ENCODE data around the gene NUBP2.

The NUBP2 gene

DNA sequence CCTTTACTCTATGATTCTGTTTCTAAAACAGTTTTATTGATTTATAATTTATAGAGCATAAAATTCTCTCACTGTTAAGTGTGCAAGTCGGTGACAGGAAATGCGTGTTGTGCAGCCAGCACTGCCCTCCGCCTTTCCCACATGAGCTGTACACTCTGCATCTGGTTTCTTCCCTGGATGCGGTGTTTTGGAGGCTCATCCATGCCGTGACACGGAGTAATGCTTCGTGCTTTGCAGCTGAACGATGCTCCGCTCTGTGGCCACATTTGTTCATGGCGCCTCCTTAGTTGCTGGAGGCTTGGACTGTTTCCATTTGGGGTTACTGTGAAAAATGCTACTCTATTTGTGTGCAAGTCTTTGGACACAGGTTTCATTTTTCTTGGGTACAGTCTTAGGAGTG is 17.9 kb downstream of the NUBP2 start:
- H3K36me3 ChIP-seq (ENCODE audit: control insufficient read depth, insufficient read depth, low read length) = no peaks in the 10 kb centered on the region
- no peak overlapping the region for H3K4me3 ChIP-seq (replicated peaks; ENCODE audit: low read depth, low read length)
- no peaks in the 10 kb centered on the region for H3K27me3 ChIP-seq (replicated peaks; ENCODE audit: control insufficient read depth, insufficient read depth, low read length)
- TF ChIP-seq, protein P1, sequence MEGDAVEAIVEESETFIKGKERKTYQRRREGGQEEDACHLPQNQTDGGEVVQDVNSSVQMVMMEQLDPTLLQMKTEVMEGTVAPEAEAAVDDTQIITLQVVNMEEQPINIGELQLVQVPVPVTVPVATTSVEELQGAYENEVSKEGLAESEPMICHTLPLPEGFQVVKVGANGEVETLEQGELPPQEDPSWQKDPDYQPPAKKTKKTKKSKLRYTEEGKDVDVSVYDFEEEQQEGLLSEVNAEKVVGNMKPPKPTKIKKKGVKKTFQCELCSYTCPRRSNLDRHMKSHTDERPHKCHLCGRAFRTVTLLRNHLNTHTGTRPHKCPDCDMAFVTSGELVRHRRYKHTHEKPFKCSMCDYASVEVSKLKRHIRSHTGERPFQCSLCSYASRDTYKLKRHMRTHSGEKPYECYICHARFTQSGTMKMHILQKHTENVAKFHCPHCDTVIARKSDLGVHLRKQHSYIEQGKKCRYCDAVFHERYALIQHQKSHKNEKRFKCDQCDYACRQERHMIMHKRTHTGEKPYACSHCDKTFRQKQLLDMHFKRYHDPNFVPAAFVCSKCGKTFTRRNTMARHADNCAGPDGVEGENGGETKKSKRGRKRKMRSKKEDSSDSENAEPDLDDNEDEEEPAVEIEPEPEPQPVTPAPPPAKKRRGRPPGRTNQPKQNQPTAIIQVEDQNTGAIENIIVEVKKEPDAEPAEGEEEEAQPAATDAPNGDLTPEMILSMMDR (IDR thresholded peaks at IDR 0.05; ENCODE audit: insufficient read depth, low read length, poor library complexity, severe bottlenecking) = no peak
- no peak for DNase-seq (ENCODE audit: extremely low read depth, insufficient read length)

DNA sequence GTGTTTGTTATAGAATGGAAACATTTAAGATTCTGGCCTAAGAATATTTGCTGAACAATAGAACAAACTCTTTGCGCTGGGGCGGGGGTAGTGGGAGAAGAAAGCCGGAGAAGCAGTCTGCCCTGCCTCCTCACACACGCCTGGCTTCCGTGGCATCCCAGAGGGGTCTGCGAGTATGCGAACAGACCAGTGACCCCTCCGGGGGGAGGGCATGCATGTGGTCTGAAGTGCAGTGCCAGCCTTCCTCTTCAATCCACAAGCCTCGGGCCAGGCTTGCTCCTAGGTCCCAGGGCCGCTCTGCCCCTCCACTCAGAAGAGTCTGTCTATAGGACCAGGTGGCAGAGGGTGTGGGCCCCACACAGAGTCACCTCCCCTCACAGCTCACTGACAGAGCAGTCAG is 24.9 kb downstream of the NUBP2 start:
- Histone ChIP-seq H3K4me3 (replicated peaks; ENCODE audit: low read depth, low read length) (no peak overlapping the region), H3K36me3 (ENCODE audit: control insufficient read depth, insufficient read depth, low read length) (peaks cover 7% of the 10 kb centered on the region), H3K27me3 (replicated peaks; ENCODE audit: control insufficient read depth, insufficient read depth, low read length) (no peaks in the 10 kb centered on the region)
- no peak for DNase-seq (ENCODE audit: extremely low read depth, insufficient read length)
- TF ChIP-seq, protein P1 (IDR thresholded peaks at IDR 0.05; ENCODE audit: insufficient read depth, low read length, poor library complexity, severe bottlenecking) = no peak

DNA sequence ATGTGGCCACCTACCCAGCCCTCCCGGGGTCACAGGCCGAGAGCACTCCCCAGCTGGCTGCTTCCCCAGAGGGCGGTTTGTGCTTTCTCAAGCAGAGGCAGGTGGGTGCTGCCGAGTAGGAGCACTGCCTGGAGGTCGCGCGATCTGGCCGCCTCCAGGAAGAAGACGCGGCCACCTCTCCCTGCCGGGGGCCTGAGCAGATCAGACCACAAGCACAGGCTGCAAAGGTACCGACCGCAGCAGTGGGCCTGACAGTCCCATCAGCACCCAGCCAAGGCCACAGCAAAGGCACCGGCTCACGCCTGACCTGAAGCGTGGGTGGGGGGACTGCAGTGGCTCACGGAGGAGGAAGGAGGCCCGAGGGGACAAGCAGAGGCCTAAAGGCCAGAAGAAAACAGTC is 25.9 kb downstream of the NUBP2 start:
- Histone ChIP-seq H3K36me3 (ENCODE audit: control insufficient read depth, insufficient read depth, low read length) (peaks cover 7% of the 10 kb centered on the region), H3K4me3 (replicated peaks; ENCODE audit: low read depth, low read length) (no peak overlapping the region), H3K27me3 (replicated peaks; ENCODE audit: control insufficient read depth, insufficient read depth, low read length) (no peaks in the 10 kb centered on the region)
- no peak for DNase-seq (ENCODE audit: extremely low read depth, insufficient read length)
- TF ChIP-seq, protein P1 (IDR thresholded peaks at IDR 0.05; ENCODE audit: insufficient read depth, low read length, poor library complexity, severe bottlenecking) = no peak

DNA sequence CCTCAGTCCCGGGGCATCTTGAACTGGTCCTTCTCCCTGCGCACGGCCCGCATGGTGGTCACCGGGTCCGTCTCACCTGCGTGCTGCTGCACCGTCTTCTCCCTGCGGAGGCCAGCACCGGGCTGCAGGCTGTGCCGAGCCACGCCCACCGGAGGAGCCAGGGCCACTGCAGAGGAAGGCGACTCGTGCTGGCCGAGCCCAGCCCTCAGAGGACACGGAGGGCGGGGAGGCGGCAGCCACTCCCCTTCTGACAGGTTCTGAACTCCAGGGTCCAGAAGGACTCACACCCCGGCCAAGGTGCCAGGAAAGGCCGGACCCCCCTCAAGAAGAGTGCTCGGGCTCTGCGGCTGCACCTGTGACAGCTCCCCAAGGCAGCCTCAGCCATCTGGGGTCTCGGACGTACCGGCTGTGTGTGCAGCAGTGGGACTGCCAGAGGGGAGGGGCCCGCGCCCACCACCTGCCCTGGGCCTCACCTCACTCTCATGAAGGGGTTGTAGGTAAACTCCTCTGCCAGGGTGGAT is 26.6 kb downstream of the NUBP2 start:
- peak; percentile 8 for DNase-seq (ENCODE audit: extremely low read depth, insufficient read length)
- Histone ChIP-seq H3K4me3 (replicated peaks; ENCODE audit: low read depth, low read length) (no peak overlapping the region), H3K27me3 (replicated peaks; ENCODE audit: control insufficient read depth, insufficient read depth, low read length) (no peaks in the 10 kb centered on the region), H3K36me3 (ENCODE audit: control insufficient read depth, insufficient read depth, low read length) (peaks cover 7% of the 10 kb centered on the region)
- TF ChIP-seq, protein P1 (IDR thresholded peaks at IDR 0.05; ENCODE audit: insufficient read depth, low read length, poor library complexity, severe bottlenecking) = no peak

- peaks cover 7% of the 10 kb centered on the region for H3K36me3 ChIP-seq (ENCODE audit: control insufficient read depth, insufficient read depth, low read length)
- H3K4me3 ChIP-seq (replicated peaks; ENCODE audit: low read depth, low read length) = no peak overlapping the region
- no peaks in the 10 kb centered on the region for H3K27me3 ChIP-seq (replicated peaks; ENCODE audit: control insufficient read depth, insufficient read depth, low read length)
- DNase-seq (ENCODE audit: extremely low read depth, insufficient read length) = no peak
- TF ChIP-seq, protein P1 (IDR thresholded peaks at IDR 0.05; ENCODE audit: insufficient read depth, low read length, poor library complexity, severe bottlenecking) = no peak
Measured at GRCh38 chr16:1810106-1810505, 27.3 kb downstream of the NUBP2 start.

GRCh38 chr16:1810536-1810935 is 27.8 kb downstream of the NUBP2 start:
- Histone ChIP-seq H3K27me3 (replicated peaks; ENCODE audit: control insufficient read depth, insufficient read depth, low read length) (no peaks in the 10 kb centered on the region), H3K4me3 (replicated peaks; ENCODE audit: low read depth, low read length) (no peak overlapping the region), H3K36me3 (ENCODE audit: control insufficient read depth, insufficient read depth, low read length) (peaks cover 7% of the 10 kb centered on the region)
- no peak for DNase-seq (ENCODE audit: extremely low read depth, insufficient read length)
- TF ChIP-seq, protein P1 (IDR thresholded peaks at IDR 0.05; ENCODE audit: insufficient read depth, low read length, poor library complexity, severe bottlenecking) = no peak
